ENCODE measurements around the gene CALHM1. TPM values are rescaled to one million over a fixed set of nuclear protein-coding genes. Genes with fewer than 3 reads are reported as not detected.
"Not testable (repeated sequence)": the region's sequence is repeated elsewhere in the genome, so short reads cannot be mapped to it uniquely, and the experiment has no call there.

The CALHM1 gene
- total RNA-seq (not detected), polyA plus RNA-seq (not detected), total RNA-seq (not detected)

GRCh38 chr10:103458720-103459119 lies at the start of gene CALHM1:
Gene CALHM1 (minus strand): TSS chr10:103458900. CDS start chr10:103458751, 149 bp downstream.
- Mint-ChIP-seq H3K4me3 (peak within 1 kb of the TSS in 1 of 10 donors; percentile 52), H3K27ac (peak within 1 kb of the TSS in 1 of 9 donors; percentile 29), H3K27me3 (peaks cover 0 to 12% (median 0%) of the 10 kb centered on the region in 5 donors), H3K9me3 (peaks cover 0 to 1% (median 0%) of the 10 kb centered on the region in 11 donors), H3K4me1 (peaks cover 0 to 23% (median 2%) of the 10 kb centered on the region in 7 donors), H3K36me3 (no peaks in the 10 kb centered on the region)
- ATAC-seq (peak; percentile 57), DNase-seq (no peak)
- Histone ChIP-seq H3K9me3 (ENCODE audit: control insufficient read depth in 2 of 3, low read length in 3 of 3) (no peaks in the 10 kb centered on the region), H3K27me3 (ENCODE audit: control insufficient read depth in 2 of 2, insufficient read depth in 2 of 2, low read length in 2 of 2) (no peaks in the 10 kb centered on the region), H3K27ac (ENCODE audit: low read depth, low read length) (no peak within 1 kb of the TSS), H3K4me3 (ENCODE audit: low read length) (no peak within 1 kb of the TSS), H3K4me1 (ENCODE audit: control insufficient read depth in 2 of 2, insufficient read depth in 2 of 2, low read length in 2 of 2) (peaks cover 0 to 11% of the 10 kb centered on the region in 2 donors), H3K36me3 (ENCODE audit: control insufficient read depth in 2 of 3, insufficient read depth in 3 of 3, low read length in 3 of 3) (no peaks in the 10 kb centered on the region)
- CTCF ChIA-PET: no interaction called here
- intact Hi-C loops (cut with micrococcal nuclease): no loop called here
- POLR2A ChIA-PET: no interaction called here

GRCh38 chr10:103507235-103508191 lies 48.8 kb upstream of the CALHM1 start:
- Mint-ChIP-seq H3K4me1 (peaks cover 5 to 14% (median 6%) of the 10 kb centered on the region in 7 donors), H3K36me3 (no peaks in the 10 kb centered on the region), H3K9me3 (no peaks in the 10 kb centered on the region), H3K4me3 (no peak overlapping the region), H3K27me3 (peaks cover 0 to 54% (median 11%) of the 10 kb centered on the region in 5 donors), H3K27ac (no peak overlapping the region)
- DNase-seq (no peak), ATAC-seq (no peak)
- Histone ChIP-seq H3K36me3 (ENCODE audit: control insufficient read depth in 2 of 3, insufficient read depth in 3 of 3, low read length in 3 of 3) (no peaks in the 10 kb centered on the region), H3K27me3 (ENCODE audit: control insufficient read depth in 2 of 2, insufficient read depth in 2 of 2, low read length in 2 of 2) (no peaks in the 10 kb centered on the region), H3K4me3 (ENCODE audit: low read length) (no peak overlapping the region), H3K27ac (ENCODE audit: low read depth, low read length) (no peak overlapping the region), H3K4me1 (ENCODE audit: control insufficient read depth in 2 of 2, insufficient read depth in 2 of 2, low read length in 2 of 2) (peaks cover 0 to 9% of the 10 kb centered on the region in 2 donors), H3K9me3 (ENCODE audit: control insufficient read depth in 2 of 3, low read length in 3 of 3) (no peaks in the 10 kb centered on the region)
- intact Hi-C loops (cut with micrococcal nuclease): loop anchor here in 1 of 2 donors (5.0 kb wide), 1 partner anchor 35 kb away; no protein-coding TSS in a partner anchor
- ChIA-PET CTCF (no interaction called here), POLR2A (no interaction called here)

- intact Hi-C loops (cut with micrococcal nuclease): loop anchor here in 1 of 2 donors (5.0 kb wide), 1 partner anchor 36 kb away; no protein-coding TSS in a partner anchor
These were observed 47.4 kb upstream of the CALHM1 start for GRCh38 chr10:103506061-103506460.

GRCh38 chr10:103504181-103504783 lies 45.6 kb upstream of the CALHM1 start:
- peaks cover 5 to 25% (median 6%) of the 10 kb centered on the region in 7 donors for H3K4me1 Mint-ChIP-seq
- CTCF ChIA-PET: interaction anchor here (0.7 kb wide), 1 partner anchor 254 kb away, joined by 3 read pairs; no protein-coding TSS in a partner anchor
- peak overlapping the region in 1 of 10 donors; percentile 46 for H3K4me3 Mint-ChIP-seq
- H3K27ac ChIP-seq (ENCODE audit: low read depth, low read length): no peak overlapping the region
- H3K36me3 Mint-ChIP-seq: no peaks in the 10 kb centered on the region
- peak overlapping the region in 3 of 9 donors; percentile 24 to 47 (median 24) for H3K27ac Mint-ChIP-seq
- no peaks in the 10 kb centered on the region for H3K27me3 ChIP-seq (ENCODE audit: control insufficient read depth in 2 of 2, insufficient read depth in 2 of 2, low read length in 2 of 2)
- ATAC-seq (peak; percentile 48), DNase-seq (peak in 1 of 9 donors; percentile 46)
- H3K4me3 ChIP-seq (ENCODE audit: low read length): no peak overlapping the region
- POLR2A ChIA-PET: no interaction called here
- H3K36me3 ChIP-seq (ENCODE audit: control insufficient read depth in 2 of 3, insufficient read depth in 3 of 3, low read length in 3 of 3): no peaks in the 10 kb centered on the region
- H3K4me1 ChIP-seq (ENCODE audit: control insufficient read depth in 2 of 2, insufficient read depth in 2 of 2, low read length in 2 of 2): peaks cover 0 to 9% of the 10 kb centered on the region in 2 donors
- no peaks in the 10 kb centered on the region for H3K9me3 Mint-ChIP-seq
- intact Hi-C loops (cut with micrococcal nuclease): no loop called here
- peaks cover 14 to 63% (median 27%) of the 10 kb centered on the region in 5 donors for H3K27me3 Mint-ChIP-seq
- H3K9me3 ChIP-seq (ENCODE audit: control insufficient read depth in 2 of 3, low read length in 3 of 3): no peaks in the 10 kb centered on the region

More at GRCh38 chr10:103506061-103506460, 47.4 kb upstream of the CALHM1 start:
- H3K4me1 Mint-ChIP-seq: peaks cover 5 to 16% (median 6%) of the 10 kb centered on the region in 7 donors
- ChIA-PET POLR2A (no interaction called here), CTCF (interaction anchor here (0.6 kb wide), 2 partner anchors 845 to 1561 kb away, joined by 3 to 4 read pairs; no protein-coding TSS in a partner anchor)
- peaks cover 0 to 9% of the 10 kb centered on the region in 2 donors for H3K4me1 ChIP-seq (ENCODE audit: control insufficient read depth in 2 of 2, insufficient read depth in 2 of 2, low read length in 2 of 2)
- H3K4me3 Mint-ChIP-seq: no peak overlapping the region
- H3K4me3 ChIP-seq (ENCODE audit: low read length): no peak overlapping the region
- ATAC-seq (no peak), DNase-seq (no peak)
- no peaks in the 10 kb centered on the region for H3K9me3 Mint-ChIP-seq
- H3K27ac ChIP-seq (ENCODE audit: low read depth, low read length): no peak overlapping the region
- H3K27ac Mint-ChIP-seq: no peak overlapping the region
- no peaks in the 10 kb centered on the region for H3K9me3 ChIP-seq (ENCODE audit: control insufficient read depth in 2 of 3, low read length in 3 of 3)
- no peaks in the 10 kb centered on the region for H3K36me3 ChIP-seq (ENCODE audit: control insufficient read depth in 2 of 3, insufficient read depth in 3 of 3, low read length in 3 of 3)
- H3K36me3 Mint-ChIP-seq: no peaks in the 10 kb centered on the region
- peaks cover 2 to 54% (median 15%) of the 10 kb centered on the region in 5 donors for H3K27me3 Mint-ChIP-seq
- no peaks in the 10 kb centered on the region for H3K27me3 ChIP-seq (ENCODE audit: control insufficient read depth in 2 of 2, insufficient read depth in 2 of 2, low read length in 2 of 2)

- H3K27ac ChIP-seq (ENCODE audit: low read depth, low read length); CTCF ChIA-PET; POLR2A ChIA-PET; H3K9me3 ChIP-seq (ENCODE audit: control insufficient read depth in 2 of 3, low read length in 3 of 3); H3K36me3 Mint-ChIP-seq; H3K4me1 ChIP-seq (ENCODE audit: control insufficient read depth in 2 of 2, insufficient read depth in 2 of 2, low read length in 2 of 2); H3K4me3 Mint-ChIP-seq; H3K36me3 ChIP-seq (ENCODE audit: control insufficient read depth in 2 of 3, insufficient read depth in 3 of 3, low read length in 3 of 3); intact Hi-C loops (cut with micrococcal nuclease); ATAC-seq; DNase-seq; H3K9me3 Mint-ChIP-seq; H3K27me3 ChIP-seq (ENCODE audit: control insufficient read depth in 2 of 2, insufficient read depth in 2 of 2, low read length in 2 of 2); H3K4me3 ChIP-seq (ENCODE audit: low read length): not testable (repeated sequence)
- Mint-ChIP-seq H3K27ac (peak overlapping the region in 1 of 9 donors; percentile 47), H3K27me3 (peaks cover 14 to 67% (median 27%) of the 10 kb centered on the region in 5 donors), H3K4me1 (peaks cover 5 to 25% (median 6%) of the 10 kb centered on the region in 7 donors)
These were observed 45.1 kb upstream of the CALHM1 start for GRCh38 chr10:103503777-103504176.

- H3K4me1 Mint-ChIP-seq: peaks cover 5 to 25% (median 6%) of the 10 kb centered on the region in 7 donors
- H3K27me3 ChIP-seq (ENCODE audit: control insufficient read depth in 2 of 2, insufficient read depth in 2 of 2, low read length in 2 of 2): no peaks in the 10 kb centered on the region
- no peak for ATAC-seq
- no peak overlapping the region for H3K4me3 ChIP-seq (ENCODE audit: low read length)
- ChIA-PET CTCF (no interaction called here), POLR2A (no interaction called here)
- H3K36me3 ChIP-seq (ENCODE audit: control insufficient read depth in 2 of 3, insufficient read depth in 3 of 3, low read length in 3 of 3): no peaks in the 10 kb centered on the region
- no peaks in the 10 kb centered on the region for H3K9me3 ChIP-seq (ENCODE audit: control insufficient read depth in 2 of 3, low read length in 3 of 3)
- H3K4me1 ChIP-seq (ENCODE audit: control insufficient read depth in 2 of 2, insufficient read depth in 2 of 2, low read length in 2 of 2): peaks cover 0 to 9% of the 10 kb centered on the region in 2 donors
- no peak overlapping the region for H3K27ac ChIP-seq (ENCODE audit: low read depth, low read length)
- H3K36me3 Mint-ChIP-seq: no peaks in the 10 kb centered on the region
- H3K4me3 Mint-ChIP-seq: no peak overlapping the region
- no peaks in the 10 kb centered on the region for H3K9me3 Mint-ChIP-seq
- H3K27ac Mint-ChIP-seq: no peak overlapping the region
- DNase-seq: no peak
- intact Hi-C loops (cut with micrococcal nuclease): no loop called here
- peaks cover 14 to 65% (median 27%) of the 10 kb centered on the region in 5 donors for H3K27me3 Mint-ChIP-seq
These were observed 44.4 kb upstream of the CALHM1 start for GRCh38 chr10:103502849-103503660.

All from naive thymus-derived CD4-positive, alpha-beta T cell (primary cell).